Left forelimb (tissue), 1 donor: ENCODE data around the gene SH3GL1.

Experiments used
- DNase-seq: peaks from one replicate; pipeline ENCODE4 v3.0.0-alpha.2; 2018; ENCODE audit warnings: low spot score

SH3GL1 gene

DNA sequence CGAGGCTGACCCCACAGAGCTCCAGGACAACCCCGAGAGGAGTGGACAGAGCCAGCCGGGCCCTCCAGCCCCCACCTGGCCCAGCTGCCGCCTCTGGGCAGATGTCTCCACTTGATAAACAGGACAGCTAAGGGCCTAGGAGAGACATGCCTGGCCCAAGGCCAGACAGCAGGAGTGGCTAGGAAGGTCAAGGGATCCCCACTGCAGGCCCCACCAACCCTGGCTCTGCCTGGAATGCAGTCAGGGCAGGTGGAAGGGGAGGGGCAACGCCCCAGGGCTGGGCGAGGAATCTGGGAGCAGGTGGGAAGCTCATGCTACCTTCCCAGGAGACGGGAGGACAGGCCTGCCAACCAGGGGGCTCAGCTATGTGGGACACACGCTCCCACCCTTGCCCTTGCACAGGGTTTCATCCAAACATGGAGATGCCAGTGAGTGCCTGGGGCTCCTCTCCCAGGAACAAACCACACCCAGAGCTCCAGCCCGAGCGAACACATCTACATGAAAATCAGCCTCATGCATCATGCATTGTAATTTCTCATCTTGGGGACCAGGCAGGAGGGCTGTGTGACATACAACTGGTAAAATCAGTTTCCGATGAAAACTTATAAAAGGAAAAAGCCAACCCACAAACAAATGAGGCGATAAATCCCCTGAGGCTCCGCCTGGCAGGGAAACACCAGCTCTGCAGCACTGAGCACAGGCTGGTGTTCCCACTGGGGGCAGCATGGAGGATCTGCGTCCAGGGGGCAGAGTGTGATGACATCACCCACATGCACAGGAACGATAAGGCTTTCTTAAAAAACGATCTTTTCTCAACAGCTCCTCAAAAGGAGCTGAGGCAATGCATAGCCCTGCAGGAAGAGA is 25.0 kb downstream of the SH3GL1 start:
- no peak for DNase-seq

GRCh38 chr19:4374498-4375163 is 25.7 kb downstream of the SH3GL1 start:
- DNase-seq = no peak

DNA sequence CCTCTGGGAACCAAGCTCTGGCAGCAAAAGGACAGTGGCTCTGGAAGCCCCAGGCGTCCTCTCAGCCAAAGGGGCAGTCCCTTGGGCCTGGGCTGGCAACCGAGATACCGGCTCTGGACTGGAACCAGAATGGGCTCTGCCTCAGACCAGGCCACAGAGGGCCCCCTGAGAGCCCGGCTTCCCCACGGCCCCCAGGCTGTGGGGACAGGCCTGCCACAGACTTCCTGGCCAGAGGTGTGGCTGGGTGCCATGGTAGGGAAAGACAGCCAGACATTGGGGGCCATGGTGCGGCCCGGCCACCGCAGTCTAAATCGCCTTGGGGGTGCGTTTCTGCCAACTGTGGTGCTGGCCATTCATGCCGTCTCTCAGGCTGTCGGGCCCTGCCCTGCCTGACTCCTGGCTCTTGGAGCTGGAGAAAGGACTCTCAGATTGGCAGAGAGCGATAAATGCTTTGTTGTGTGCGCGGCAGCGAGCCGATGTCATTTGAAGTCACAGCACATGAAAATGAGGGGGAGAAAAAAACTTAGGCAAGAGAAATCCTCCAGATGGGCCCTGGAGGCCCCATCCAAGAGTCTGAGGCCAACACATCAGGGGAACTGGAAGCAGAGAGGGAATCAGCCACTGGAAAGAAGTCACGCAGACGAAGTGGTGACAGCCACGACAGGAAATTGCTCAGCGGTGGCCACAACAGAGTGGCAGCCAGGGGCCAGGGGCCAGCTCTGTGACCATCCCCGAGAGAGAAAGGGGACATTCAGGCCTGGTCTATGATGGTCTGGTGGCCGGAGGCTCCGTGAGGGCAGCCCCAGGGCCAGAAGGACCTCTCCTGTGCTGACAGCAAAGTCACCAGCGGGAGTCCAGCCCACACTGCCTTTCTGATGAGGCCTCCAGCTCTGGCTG is 26.5 kb downstream of the SH3GL1 start:
- no peak for DNase-seq

GRCh38 chr19:4373013-4373367 is 27.4 kb downstream of the SH3GL1 start:
- DNase-seq = no peak

- DNase-seq = no peak
Observed at GRCh38 chr19:4372165-4373012, 28.0 kb downstream of the SH3GL1 start.

DNA sequence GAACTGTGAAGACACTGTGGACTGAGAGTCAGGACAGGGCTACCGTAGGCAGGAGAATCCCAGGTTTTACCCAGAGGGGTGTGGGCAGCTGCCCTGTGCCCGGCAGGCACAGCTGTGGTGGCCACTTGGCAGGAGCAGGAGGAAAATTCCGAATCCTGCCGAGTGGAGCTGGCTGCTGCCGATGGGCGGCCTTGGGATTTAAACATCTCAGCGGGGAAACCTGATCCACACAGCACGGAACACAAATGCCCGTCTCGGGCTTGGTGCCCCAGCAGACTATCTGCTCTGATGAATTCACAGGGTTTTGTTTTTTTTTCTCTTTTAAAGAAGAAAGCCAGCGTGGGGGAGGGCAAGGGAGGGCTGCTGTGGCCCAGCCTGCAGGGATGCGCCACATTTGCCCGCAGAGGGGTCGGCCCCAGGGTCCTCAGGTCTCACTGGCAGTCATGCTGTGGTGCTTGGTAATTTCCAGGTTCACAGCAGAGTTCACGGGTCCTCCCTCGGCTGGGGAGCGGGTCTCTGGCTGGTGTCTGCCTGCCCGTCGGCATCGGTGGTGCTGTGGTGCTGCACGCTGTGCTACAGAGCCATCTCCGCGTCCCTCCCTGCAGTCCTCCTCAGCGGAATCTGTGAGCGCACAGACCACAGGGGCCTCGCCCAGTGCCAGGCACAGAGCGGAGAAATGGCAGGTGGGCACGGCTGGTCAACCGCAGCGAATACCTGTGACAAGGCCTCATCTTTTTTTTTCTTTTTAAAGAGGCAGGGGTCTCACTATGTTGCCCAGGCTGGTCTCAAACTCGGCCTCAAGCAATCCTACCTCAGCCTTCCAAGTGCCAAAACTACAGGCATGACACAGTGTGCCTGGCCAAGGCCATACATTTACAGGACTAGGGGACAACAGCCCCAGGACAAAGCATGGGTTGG is 28.8 kb downstream of the SH3GL1 start:
- DNase-seq = no peak

- DNase-seq = no peak
Observed at GRCh38 chr19:4370418-4371041, 29.8 kb downstream of the SH3GL1 start.

DNA sequence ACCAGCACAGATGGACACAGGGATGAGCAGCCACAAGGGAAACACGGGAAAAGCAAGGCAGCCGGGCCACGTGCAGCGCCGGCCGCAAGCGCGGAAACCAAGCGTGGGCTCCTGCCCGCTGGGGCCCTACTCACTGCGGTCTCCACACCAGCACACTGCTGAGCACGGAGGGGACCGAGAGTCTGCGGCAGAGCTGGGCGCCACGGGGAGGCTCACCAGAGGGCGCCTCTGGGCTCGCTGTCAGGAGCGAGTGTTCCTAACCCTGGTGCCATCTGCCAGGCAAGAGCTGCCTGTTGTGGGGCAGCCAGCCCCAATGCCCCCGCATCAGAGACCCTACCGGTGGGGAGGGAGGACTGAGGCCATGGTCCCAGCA is 30.5 kb downstream of the SH3GL1 start:
- no peak for DNase-seq

GRCh38 chr19:4369109-4369887 is 31.0 kb downstream of the SH3GL1 start:
- DNase-seq = no peak

DNA sequence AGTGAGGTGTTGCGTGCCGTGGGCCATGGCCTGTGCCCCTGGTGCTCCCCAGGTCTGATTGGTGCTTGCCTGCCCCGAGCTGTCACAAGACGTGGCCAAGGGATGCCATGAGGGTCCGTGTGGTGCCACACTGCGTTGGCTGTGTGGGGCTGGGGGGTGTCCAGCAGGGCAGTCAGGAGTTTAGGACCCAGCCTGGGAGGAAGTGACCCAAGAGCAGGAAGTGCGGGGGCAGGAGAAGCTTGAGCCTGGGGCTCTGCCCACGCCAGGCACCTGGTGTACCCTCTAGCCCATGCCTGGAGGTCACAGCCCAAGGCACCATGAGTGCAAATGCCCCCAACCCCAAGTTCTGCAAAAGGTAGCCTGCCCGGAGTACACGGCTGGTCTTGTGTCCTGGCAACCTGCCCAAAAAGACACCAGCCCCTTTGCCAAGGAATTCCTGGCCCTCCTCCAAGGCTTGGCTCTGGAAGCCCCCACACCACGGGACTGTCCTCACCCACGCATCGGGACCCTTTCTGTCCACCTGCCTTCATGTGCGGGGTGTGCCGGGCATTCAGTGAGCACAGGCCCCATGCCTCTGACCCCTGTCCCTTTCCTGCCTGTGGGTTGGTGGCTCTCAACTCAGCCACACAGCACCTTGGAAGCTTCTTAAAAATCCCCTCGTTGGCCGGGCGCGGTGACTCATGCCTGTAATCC is 32.1 kb downstream of the SH3GL1 start:
- no peak for DNase-seq

DNA sequence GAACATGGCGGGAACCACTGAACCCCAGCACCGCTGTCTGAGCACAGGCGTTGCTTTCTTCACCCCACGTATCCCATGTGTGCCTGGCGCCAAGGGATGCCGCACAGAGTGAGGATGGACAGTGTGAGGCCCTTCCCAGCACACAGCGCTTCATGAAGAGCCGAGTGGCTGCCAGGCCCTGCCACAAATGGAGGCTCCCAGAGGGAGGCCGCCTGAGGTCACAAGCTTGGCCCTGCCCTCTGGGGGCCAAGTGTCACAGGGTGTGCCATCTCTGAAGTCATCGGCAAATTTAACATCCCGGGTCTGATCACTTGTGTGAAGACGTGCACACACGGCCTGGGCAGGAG is 32.6 kb downstream of the SH3GL1 start:
- no peak for DNase-seq

- DNase-seq = no peak
Observed at GRCh38 chr19:4367336-4367723, 33.0 kb downstream of the SH3GL1 start.

DNA sequence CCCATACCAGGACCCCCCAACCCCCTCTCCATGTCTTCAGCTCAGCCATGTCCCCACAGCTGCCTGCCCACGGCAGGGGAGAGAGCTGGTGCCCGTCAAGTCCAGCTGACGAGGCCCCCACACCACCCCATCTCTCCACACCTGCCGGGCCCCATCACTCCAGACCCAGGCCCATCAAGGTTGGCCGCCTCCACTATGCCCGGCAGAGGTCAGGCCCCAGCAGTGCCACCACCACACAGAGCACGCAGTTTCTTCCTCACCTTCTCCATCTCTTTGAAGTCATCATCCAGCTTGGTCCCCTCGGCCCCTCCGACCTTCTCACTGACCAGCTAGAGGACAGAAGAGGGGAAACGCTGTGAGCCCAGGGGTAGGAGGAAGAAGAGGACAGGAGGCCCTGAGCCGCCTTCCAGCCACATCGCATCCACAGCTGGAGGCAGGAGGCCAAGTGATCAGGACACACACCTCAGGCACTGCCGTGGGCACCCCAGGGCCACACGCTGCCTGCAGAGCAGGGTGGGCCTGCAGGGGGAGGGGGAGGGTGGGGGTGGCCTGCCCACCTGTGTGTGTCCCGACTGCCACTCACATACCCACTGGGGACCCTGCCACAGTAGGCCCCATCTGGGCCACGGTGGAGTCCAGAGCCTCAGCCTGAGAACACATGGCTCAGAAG is 33.5 kb downstream of the SH3GL1 start:
- no peak for DNase-seq

GRCh38 chr19:4365791-4366665 is 34.3 kb downstream of the SH3GL1 start:
- DNase-seq = no peak

DNA sequence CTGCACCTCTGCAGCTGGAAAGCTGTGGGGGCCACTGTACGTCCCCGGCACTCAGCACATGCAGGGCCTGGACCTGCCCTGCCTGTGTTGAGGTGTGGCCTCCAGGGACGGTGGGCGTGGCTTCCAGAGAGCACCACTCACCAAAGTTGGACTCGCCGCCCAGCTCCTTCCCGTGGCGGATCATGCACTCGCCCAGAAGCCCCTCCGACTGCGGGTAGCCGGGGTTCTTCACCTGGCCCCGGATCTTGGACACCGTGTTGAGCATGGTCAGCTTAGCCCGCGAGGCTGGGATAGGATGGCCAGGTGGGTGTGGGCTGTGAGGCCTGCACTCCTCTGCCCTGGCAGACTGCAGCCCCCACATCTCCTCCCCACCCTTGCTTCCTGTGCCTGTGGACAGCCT is 35.0 kb downstream of the SH3GL1 start:
- DNase-seq = no peak

- no peak for DNase-seq
Observed at GRCh38 chr19:4363571-4364304, 36.6 kb downstream of the SH3GL1 start.
